Body of pancreas (tissue), 4 donors: Measurements from ENCODE around the gene PLEKHD1.
"Not testable (repeated sequence)": the region's sequence is repeated elsewhere in the genome, so short reads cannot be mapped to it uniquely, and the experiment has no call there.

Source experiments
- POLR2A ChIP-seq, 3 donors: fragments of 450-650 bp; IDR thresholded peaks; one replicate each; pipeline ENCODE4 v1.6.1; 2016; ENCODE audit warnings: antibody characterized with exemption in 3 of 3, mild to moderate bottlenecking in 2 of 3
- TF ChIP-seq, protein P1 (sequence below), 7 experiments: fragments of 450-650 bp in 4 of 7; fragments of 200-600 bp in 3 of 7; sonication (generic) in 3 of 7; IDR thresholded peaks; one replicate each; pipeline ENCODE4 v1.5.1; 2016 to 2019; ENCODE audit warnings: antibody characterized with exemption in 7 of 7

DNA sequence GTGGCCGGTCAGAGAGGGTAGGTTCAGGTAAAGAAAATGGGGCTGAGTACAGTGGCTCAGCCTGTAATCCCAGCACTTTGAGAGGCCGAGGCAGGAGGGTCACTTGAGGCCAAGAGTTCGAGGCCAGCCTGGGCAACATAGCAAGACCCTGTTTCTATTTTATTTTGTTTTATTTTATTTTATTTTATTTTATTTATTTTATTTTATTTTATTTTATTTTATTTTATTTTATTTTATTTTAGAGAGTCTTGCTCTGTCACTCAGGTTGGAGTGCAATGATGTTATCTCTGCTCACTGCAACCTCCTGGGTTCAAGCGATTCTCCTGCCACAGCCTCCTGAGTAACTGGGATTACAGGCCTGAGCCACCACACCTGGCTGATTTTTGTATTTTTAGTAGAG is 13.3 kb downstream of the PLEKHD1 start:
- TF ChIP-seq, protein P1, sequence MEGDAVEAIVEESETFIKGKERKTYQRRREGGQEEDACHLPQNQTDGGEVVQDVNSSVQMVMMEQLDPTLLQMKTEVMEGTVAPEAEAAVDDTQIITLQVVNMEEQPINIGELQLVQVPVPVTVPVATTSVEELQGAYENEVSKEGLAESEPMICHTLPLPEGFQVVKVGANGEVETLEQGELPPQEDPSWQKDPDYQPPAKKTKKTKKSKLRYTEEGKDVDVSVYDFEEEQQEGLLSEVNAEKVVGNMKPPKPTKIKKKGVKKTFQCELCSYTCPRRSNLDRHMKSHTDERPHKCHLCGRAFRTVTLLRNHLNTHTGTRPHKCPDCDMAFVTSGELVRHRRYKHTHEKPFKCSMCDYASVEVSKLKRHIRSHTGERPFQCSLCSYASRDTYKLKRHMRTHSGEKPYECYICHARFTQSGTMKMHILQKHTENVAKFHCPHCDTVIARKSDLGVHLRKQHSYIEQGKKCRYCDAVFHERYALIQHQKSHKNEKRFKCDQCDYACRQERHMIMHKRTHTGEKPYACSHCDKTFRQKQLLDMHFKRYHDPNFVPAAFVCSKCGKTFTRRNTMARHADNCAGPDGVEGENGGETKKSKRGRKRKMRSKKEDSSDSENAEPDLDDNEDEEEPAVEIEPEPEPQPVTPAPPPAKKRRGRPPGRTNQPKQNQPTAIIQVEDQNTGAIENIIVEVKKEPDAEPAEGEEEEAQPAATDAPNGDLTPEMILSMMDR (IDR thresholded peaks at IDR 0.05): not testable (repeated sequence)
- TF ChIP-seq POLR2A (IDR thresholded peaks at IDR 0.05): not testable (repeated sequence)
